Measurements from ENCODE around the gene KMT2B.
"Not testable (repeated sequence)": the region's sequence is repeated elsewhere in the genome, so short reads cannot be mapped to it uniquely, and the experiment has no call there.

The KMT2B gene

GRCh38 chr19:35757749-35758608, 40.2 kb downstream of the KMT2B start, which contains the start of gene PROSER3:
TSS of gene PROSER3 (plus strand) at chr19:35758176. CDS start at chr19:35758216, 40 bp downstream.
- DNase-seq: peak; percentile 97

GRCh38 chr19:35759697-35760096, 41.9 kb downstream of the KMT2B start:
- no peak for DNase-seq

- DNase-seq: no peak
Measured at GRCh38 chr19:35760711-35761349, 43.0 kb downstream of the KMT2B start.

GRCh38 chr19:35764432-35765315, 46.9 kb downstream of the KMT2B start:
- no peak for DNase-seq

- DNase-seq: no peak
Measured at GRCh38 chr19:35766571-35767104, 48.8 kb downstream of the KMT2B start.

GRCh38 chr19:35767288-35768081, 49.7 kb downstream of the KMT2B start:
- DNase-seq: no peak

- no peak for DNase-seq
Measured at GRCh38 chr19:35768082-35768421, 50.2 kb downstream of the KMT2B start.

GRCh38 chr19:35772362-35772761, 54.6 kb downstream of the KMT2B start:
- not testable (repeated sequence) for DNase-seq

- no peak for DNase-seq
Measured at GRCh38 chr19:35773020-35773806, 55.4 kb downstream of the KMT2B start.

GRCh38 chr19:35774274-35775045, 56.7 kb downstream of the KMT2B start:
- no peak for DNase-seq

- DNase-seq: no peak
Measured at GRCh38 chr19:35775046-35775297, 57.2 kb downstream of the KMT2B start.

- peak; percentile 99 for DNase-seq
Measured at GRCh38 chr19:35775298-35776101, 57.7 kb downstream of the KMT2B start, which contains the start of gene ARHGAP33. TSS of gene ARHGAP33 (plus strand) at chr19:35775564. CDS start at chr19:35775659, 95 bp downstream.

GRCh38 chr19:35776102-35776788, 58.4 kb downstream of the KMT2B start:
- DNase-seq: no peak

- DNase-seq: no peak
Measured at GRCh38 chr19:35777086-35777841, 59.5 kb downstream of the KMT2B start.

GRCh38 chr19:35777961-35778360, 60.2 kb downstream of the KMT2B start:
- no peak for DNase-seq

GRCh38 chr19:35779033-35779432, 61.2 kb downstream of the KMT2B start:
- DNase-seq: no peak

- no peak for DNase-seq
Measured at GRCh38 chr19:35780058-35780457, 62.3 kb downstream of the KMT2B start.

- no peak for DNase-seq
Measured at GRCh38 chr19:35780717-35781116, 62.9 kb downstream of the KMT2B start.
